ENCODE results near the gene DARS2.

DNA sequence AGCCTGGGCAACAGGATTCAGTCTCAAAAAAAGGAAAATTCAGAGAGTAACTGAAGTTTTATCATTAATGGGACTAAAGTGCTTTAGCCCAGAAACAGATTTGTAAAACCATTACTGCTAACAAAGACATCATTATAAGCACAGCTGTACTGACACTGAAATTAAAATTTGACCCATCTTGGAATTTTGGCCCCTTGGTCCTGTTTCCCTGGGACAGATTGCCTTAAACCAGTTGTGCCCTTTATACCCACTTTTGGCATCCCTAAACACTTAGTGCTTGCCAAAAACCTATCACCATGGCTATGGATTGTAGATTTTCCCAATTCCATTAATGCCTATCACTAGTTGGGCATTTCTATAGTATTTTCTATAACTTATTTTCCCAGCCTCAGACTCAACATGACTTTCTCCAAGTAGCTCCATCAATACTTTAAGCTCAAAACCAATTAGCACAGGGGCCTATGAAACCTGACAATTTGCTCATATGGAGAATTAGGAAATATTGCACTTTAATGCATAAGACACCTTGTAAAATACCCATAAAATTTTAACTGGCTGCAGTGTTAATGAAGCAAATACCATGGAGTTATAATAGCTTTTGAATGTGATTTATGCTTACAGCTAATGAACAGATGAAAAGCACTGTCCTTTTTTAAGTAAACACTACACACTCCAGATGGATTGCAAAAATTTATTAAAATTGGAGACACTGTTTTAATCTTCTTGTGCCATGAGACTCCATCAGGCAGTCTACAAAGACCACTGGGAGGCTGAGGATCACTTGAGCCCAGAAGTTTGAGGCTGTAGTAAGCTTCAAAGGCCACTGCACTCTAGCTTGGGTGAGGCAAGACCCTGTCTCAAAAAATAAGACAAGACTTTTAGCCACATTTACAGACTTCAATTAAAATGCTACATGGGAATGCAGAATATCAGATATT lies 39.0 kb downstream of the DARS2 start:
- TF ChIP-seq, protein P1, sequence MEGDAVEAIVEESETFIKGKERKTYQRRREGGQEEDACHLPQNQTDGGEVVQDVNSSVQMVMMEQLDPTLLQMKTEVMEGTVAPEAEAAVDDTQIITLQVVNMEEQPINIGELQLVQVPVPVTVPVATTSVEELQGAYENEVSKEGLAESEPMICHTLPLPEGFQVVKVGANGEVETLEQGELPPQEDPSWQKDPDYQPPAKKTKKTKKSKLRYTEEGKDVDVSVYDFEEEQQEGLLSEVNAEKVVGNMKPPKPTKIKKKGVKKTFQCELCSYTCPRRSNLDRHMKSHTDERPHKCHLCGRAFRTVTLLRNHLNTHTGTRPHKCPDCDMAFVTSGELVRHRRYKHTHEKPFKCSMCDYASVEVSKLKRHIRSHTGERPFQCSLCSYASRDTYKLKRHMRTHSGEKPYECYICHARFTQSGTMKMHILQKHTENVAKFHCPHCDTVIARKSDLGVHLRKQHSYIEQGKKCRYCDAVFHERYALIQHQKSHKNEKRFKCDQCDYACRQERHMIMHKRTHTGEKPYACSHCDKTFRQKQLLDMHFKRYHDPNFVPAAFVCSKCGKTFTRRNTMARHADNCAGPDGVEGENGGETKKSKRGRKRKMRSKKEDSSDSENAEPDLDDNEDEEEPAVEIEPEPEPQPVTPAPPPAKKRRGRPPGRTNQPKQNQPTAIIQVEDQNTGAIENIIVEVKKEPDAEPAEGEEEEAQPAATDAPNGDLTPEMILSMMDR (conservative IDR thresholded peaks at IDR 0.05; ENCODE audit: low read length) = no peak
- no peak for TF ChIP-seq EZH2phosphoT487 (IDR thresholded peaks at IDR 0.05; ENCODE audit: borderline replicate concordance, low read depth, low read length)
